Measurements from ENCODE around the gene FAM3C.

GRCh38 chr7:121301446-121302213, 94.5 kb downstream of the FAM3C start:
- TF ChIP-seq, protein P1, sequence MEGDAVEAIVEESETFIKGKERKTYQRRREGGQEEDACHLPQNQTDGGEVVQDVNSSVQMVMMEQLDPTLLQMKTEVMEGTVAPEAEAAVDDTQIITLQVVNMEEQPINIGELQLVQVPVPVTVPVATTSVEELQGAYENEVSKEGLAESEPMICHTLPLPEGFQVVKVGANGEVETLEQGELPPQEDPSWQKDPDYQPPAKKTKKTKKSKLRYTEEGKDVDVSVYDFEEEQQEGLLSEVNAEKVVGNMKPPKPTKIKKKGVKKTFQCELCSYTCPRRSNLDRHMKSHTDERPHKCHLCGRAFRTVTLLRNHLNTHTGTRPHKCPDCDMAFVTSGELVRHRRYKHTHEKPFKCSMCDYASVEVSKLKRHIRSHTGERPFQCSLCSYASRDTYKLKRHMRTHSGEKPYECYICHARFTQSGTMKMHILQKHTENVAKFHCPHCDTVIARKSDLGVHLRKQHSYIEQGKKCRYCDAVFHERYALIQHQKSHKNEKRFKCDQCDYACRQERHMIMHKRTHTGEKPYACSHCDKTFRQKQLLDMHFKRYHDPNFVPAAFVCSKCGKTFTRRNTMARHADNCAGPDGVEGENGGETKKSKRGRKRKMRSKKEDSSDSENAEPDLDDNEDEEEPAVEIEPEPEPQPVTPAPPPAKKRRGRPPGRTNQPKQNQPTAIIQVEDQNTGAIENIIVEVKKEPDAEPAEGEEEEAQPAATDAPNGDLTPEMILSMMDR (IDR thresholded peaks at IDR 0.05; ENCODE audit: low read depth, low read length, missing input control) = no peak
- no peak for TF ChIP-seq EGR1 (IDR thresholded peaks at IDR 0.05; ENCODE audit: low read depth in 2 of 2)
- TF ChIP-seq RXRA (IDR thresholded peaks at IDR 0.05) = no peak
- TF ChIP-seq ATF3 (IDR thresholded peaks at IDR 0.05) = no peak
- no peak for TF ChIP-seq HNF4G (IDR thresholded peaks at IDR 0.05)
- no peak for TF ChIP-seq GABPA (IDR thresholded peaks at IDR 0.05 in 1 of 2, conservative IDR thresholded peaks at IDR 0.05 in 1 of 2)
- no peak for TF ChIP-seq SP1 (IDR thresholded peaks at IDR 0.05)
- TF ChIP-seq, protein P2, sequence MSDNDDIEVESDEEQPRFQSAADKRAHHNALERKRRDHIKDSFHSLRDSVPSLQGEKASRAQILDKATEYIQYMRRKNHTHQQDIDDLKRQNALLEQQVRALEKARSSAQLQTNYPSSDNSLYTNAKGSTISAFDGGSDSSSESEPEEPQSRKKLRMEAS (IDR thresholded peaks at IDR 0.05) = no peak
- TF ChIP-seq JUND (IDR thresholded peaks at IDR 0.05) = no peak
